ENCODE results near the gene THSD7A. TPM values are rescaled to one million over a fixed set of nuclear protein-coding genes. Genes with fewer than 3 reads are reported as not detected.

THSD7A gene
- total and polyA plus RNA-seq, 8 donors = 3.7 to 20.8 (median 17.8) TPM

- Histone ChIP-seq H3K9me3 (no peaks in the 10 kb centered on the region), H3K4me3 (no peak overlapping the region), H3K27me3 (no peaks in the 10 kb centered on the region), H3K27ac (no peak overlapping the region), H3K36me3 (no peaks in the 10 kb centered on the region), H3K4me1 (no peaks in the 10 kb centered on the region)
- intact Hi-C loops (cut with DNase I) = no loop called here
- ATAC-seq (no peak), DNase-seq (no peak)
- no peak for TF ChIP-seq CTCF (IDR thresholded peaks at IDR 0.05)
These were observed 77.9 kb downstream of the THSD7A start for GRCh38 chr7:11754123-11754522.

- no peaks in the 10 kb centered on the region for H3K36me3 ChIP-seq
- DNase-seq (no peak), ATAC-seq (no peak)
- H3K4me3 ChIP-seq = no peak overlapping the region
- intact Hi-C loops (cut with DNase I) = no loop called here
- H3K27me3 ChIP-seq = no peaks in the 10 kb centered on the region
- no peaks in the 10 kb centered on the region for H3K9me3 ChIP-seq
- no peak overlapping the region for H3K27ac ChIP-seq
- H3K4me1 ChIP-seq = no peaks in the 10 kb centered on the region
- no peak for TF ChIP-seq CTCF (IDR thresholded peaks at IDR 0.05)
These were observed 78.6 kb downstream of the THSD7A start for GRCh38 chr7:11753433-11753832.

GRCh38 chr7:11751807-11752389 lies 80.1 kb downstream of the THSD7A start:
- no peak for TF ChIP-seq CTCF (IDR thresholded peaks at IDR 0.05)
- DNase-seq (no peak), ATAC-seq (peak; percentile 69)
- no peak overlapping the region for H3K4me3 ChIP-seq
- no peaks in the 10 kb centered on the region for H3K4me1 ChIP-seq
- no peaks in the 10 kb centered on the region for H3K9me3 ChIP-seq
- intact Hi-C loops (cut with DNase I) = no loop called here
- H3K27me3 ChIP-seq = no peaks in the 10 kb centered on the region
- H3K36me3 ChIP-seq = no peaks in the 10 kb centered on the region
- H3K27ac ChIP-seq = no peak overlapping the region

- Histone ChIP-seq H3K27me3 (no peaks in the 10 kb centered on the region), H3K27ac (no peak overlapping the region), H3K4me1 (no peaks in the 10 kb centered on the region), H3K9me3 (peaks cover 0 to under 1% of the 10 kb centered on the region in 2 donors), H3K4me3 (no peak overlapping the region), H3K36me3 (no peaks in the 10 kb centered on the region)
- no peak for TF ChIP-seq CTCF (IDR thresholded peaks at IDR 0.05)
- intact Hi-C loops (cut with DNase I) = no loop called here
- DNase-seq (no peak), ATAC-seq (no peak)
These were observed 80.7 kb downstream of the THSD7A start for GRCh38 chr7:11751315-11751714.

GRCh38 chr7:11750191-11750590 lies 81.8 kb downstream of the THSD7A start:
- no peak overlapping the region for H3K4me3 ChIP-seq
- H3K36me3 ChIP-seq = no peaks in the 10 kb centered on the region
- H3K4me1 ChIP-seq = no peaks in the 10 kb centered on the region
- TF ChIP-seq CTCF (IDR thresholded peaks at IDR 0.05) = no peak
- no peak overlapping the region for H3K27ac ChIP-seq
- intact Hi-C loops (cut with DNase I) = no loop called here
- ATAC-seq = no peak
- H3K9me3 ChIP-seq = peaks cover 0 to 3% of the 10 kb centered on the region in 2 donors
- H3K27me3 ChIP-seq = no peaks in the 10 kb centered on the region
- DNase-seq = no peak
